GM10847 (cell line): ENCODE results near the gene BICD1.

Experiments
- POLR2A ChIP-seq: IDR thresholded peaks from 2 replicates; pipeline ENCODE4 v1.6.1; 2011; ENCODE audit not compliant: insufficient read length; ENCODE audit errors: extremely low read depth

Gene BICD1

GRCh38 chr12:32117316-32117715, 10.7 kb downstream of the BICD1 start:
- TF ChIP-seq POLR2A, result no peak

- no peak for TF ChIP-seq POLR2A
These were observed 12.2 kb downstream of the BICD1 start for GRCh38 chr12:32118806-32119205.

GRCh38 chr12:32120419-32120818, 13.8 kb downstream of the BICD1 start:
- TF ChIP-seq POLR2A, result no peak

- no peak for TF ChIP-seq POLR2A
These were observed 18.0 kb downstream of the BICD1 start for GRCh38 chr12:32124637-32125036.

GRCh38 chr12:32125455-32126084, 18.9 kb downstream of the BICD1 start:
- no peak for TF ChIP-seq POLR2A

- TF ChIP-seq POLR2A, result no peak
These were observed 20.1 kb downstream of the BICD1 start for GRCh38 chr12:32126720-32127119.

- no peak for TF ChIP-seq POLR2A
These were observed 25.0 kb downstream of the BICD1 start for GRCh38 chr12:32131666-32132065.

- TF ChIP-seq POLR2A, result no peak
These were observed 27.6 kb downstream of the BICD1 start for GRCh38 chr12:32134101-32134888.

- TF ChIP-seq POLR2A, result no peak
These were observed 29.3 kb downstream of the BICD1 start for GRCh38 chr12:32135967-32136366.

- TF ChIP-seq POLR2A, result no peak
These were observed 29.8 kb downstream of the BICD1 start for GRCh38 chr12:32136404-32136803.

GRCh38 chr12:32139064-32139421, 32.4 kb downstream of the BICD1 start:
- no peak for TF ChIP-seq POLR2A

- TF ChIP-seq POLR2A, result no peak
These were observed 34.2 kb downstream of the BICD1 start for GRCh38 chr12:32140877-32141276.

- no peak for TF ChIP-seq POLR2A
These were observed 38.4 kb downstream of the BICD1 start for GRCh38 chr12:32145096-32145495.

GRCh38 chr12:32146074-32146873, 39.6 kb downstream of the BICD1 start:
- no peak for TF ChIP-seq POLR2A

- no peak for TF ChIP-seq POLR2A
These were observed 41.7 kb downstream of the BICD1 start for GRCh38 chr12:32148372-32148771.

GRCh38 chr12:32149489-32149888, 42.8 kb downstream of the BICD1 start:
- TF ChIP-seq POLR2A, result no peak
